NCI-H146 (cell line): ENCODE measurements around the gene FOXK1.
A peak's percentile ranks its signal among the peaks of the same experiment; 100 is the strongest.
"Not testable (repeated sequence)": the region's sequence is repeated elsewhere in the genome, so short reads cannot be mapped to it uniquely, and the experiment has no call there.

ENCODE experiments used
- DNase-seq: peaks from one replicate; lab custom pipeline; 2025; lab: John Stamatoyannopoulos, UW

FOXK1 gene

DNA sequence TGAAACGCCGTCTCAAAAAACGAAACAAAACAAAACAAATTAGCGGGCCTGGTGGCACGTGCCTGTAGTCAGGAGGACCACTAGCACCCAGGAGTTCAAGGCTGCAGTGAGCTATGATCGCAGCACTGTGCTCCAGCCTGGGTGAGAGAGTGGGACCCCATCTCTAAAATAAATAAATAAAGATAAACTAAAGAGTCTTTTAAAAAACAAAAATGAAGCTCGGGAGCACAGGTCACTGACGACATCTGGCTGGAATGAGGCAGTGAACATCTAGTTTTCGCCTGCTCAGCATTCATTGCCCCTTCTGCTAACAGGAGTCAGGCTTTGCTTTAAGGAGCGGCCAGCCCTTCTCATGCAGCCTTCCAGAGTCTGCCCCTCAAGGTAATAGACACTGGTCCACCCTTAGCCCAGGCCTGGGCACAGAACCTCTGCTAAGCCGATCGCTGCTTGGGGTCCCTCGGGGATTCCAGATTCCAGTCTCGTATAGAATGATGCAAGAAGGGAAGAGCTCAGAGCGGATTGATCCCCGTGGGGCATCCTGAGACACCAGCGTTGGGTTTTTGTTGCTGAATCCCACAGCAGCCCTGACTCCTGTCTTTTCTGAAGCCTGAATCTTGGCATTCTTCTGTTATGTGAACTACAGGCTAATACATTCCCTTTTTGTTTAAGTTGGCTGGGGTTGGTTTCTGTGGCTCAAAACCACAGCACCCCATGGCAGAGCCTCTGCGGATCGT, 14.2 kb upstream of the FOXK1 start:
- DNase-seq = no peak

DNA sequence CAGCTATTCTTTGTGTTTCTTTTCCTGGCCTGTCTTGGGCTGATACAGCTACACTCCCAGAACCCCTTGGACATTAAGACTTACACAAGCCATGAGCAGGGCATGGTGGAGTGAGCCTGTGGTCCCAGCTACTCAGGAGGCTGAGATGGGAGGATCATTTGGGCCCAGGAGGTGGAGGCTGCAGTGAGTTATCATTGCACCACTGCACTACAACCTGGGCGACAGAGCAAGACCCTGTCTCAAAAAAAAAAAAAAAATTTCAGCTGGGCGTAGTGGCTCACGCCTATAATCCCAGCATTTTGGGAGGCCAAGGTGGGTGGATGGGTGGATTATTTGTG, 13.6 kb upstream of the FOXK1 start:
- DNase-seq = no peak

DNA sequence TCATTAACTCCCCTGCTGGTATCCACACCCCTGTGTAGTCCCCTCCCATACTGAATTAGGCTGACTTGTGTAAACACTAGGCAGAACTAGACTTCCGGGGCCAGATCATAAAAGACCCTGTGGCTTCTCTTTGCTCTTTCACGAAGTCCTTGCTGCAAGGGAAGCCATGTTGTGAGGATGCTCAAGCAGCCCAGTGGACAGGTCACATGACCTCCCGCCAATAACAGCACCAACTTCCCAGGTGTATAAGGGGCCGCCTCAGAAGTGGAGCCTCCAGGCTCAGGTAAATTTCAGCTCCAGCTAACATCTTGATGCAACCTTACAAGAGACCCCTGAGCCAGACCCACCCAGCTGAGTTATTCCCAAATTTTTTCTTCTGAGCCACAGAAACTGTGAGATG, 11.3 kb upstream of the FOXK1 start:
- DNase-seq = peak; percentile 23

DNA sequence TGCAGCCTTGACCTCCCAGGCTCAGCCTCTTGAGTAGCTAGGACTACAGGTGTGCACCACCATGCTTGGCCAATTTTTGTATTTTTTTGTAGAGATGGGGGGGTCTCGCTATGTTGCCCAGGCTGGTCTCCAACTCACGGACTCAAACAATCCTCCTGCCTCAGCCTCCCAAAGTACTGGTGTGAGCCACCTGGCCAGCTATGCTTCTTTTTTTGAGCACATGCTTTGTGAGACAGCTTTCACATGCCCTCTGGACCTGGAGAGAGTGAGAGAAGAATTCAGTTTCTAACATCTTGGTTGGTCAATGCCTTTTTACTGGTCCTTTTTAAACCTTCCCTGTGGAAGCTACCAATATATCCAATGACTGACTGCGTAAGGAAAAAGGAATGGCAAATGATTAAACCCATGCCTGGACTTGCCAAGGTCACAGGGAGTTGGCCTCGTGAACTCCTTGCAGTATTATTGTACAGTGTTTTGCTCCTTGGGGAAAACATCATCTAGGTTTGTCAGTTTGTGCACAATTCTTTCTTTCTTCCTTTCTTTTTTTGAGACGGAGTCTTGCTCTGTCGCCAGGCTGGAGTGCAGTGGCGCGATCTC, 6.2 kb upstream of the FOXK1 start:
- no peak for DNase-seq

DNA sequence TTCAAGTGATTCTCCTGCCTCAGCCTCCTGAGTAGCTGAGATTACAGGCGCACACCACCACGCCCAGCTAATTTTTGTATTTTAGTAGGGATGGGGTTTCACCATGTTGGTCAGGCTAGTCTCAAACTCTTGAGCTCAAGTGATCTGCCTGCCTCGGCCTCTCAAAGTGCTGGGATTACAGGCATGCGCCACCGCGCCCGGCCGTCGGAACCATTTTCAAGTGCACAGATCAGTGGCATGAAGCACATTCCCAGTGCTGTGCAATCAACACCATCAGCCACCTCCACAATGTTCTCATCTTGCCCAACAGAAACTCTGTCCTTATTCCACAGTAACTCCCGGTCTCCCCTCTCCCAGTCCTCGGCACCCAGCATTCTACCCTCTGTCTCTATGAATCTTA, 4.6 kb upstream of the FOXK1 start:
- DNase-seq = not testable (repeated sequence)

DNA sequence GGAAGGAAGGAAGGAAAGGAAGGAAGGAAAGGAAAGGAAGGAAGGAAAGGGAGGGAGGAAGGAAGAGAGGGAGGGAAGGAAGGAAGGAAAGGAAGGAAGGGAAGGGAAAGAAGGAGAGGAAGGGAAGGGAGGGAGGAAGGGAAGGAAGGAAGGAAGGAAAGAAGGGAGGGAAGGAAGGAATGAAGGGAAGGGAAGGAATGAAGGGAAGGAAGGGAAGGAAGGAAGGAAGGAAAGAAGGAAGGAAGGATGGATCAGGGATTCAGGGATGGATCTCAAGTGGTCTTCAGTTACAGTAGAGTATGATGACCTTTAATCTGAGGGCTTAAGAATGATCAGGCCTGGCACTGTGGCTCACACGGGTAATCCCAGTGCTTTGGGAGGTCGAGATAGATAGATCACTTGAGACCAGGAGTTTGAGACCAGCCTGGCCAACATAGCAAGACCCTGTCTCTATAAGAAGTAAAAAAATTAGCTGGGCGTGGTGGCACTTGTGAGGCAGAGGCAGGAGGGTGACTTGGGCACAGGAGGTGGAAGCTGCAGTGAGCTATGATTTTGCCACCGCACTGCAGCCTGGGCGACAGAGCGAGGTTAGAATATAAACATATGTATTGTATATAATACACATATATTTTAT, 760 bp upstream of the FOXK1 start:
- DNase-seq = no peak

DNA sequence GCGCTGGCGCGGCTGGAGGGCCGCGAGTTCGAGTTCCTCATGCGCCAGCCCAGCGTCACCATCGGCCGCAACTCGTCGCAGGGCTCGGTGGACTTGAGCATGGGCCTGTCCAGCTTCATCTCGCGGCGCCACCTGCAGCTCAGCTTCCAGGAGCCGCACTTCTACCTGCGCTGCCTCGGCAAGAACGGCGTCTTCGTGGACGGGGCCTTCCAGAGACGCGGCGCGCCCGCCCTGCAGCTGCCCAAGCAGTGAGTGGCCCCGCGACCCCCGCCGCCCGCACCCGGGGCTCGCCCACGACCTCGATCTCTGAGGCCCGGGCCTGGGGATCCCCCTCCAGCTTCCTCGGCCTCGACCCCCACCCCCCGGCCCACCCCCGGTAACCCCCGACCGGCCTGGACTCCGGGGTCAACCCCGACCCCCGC, 537 bp downstream of the FOXK1 start:
- peak; percentile 54 for DNase-seq

DNA sequence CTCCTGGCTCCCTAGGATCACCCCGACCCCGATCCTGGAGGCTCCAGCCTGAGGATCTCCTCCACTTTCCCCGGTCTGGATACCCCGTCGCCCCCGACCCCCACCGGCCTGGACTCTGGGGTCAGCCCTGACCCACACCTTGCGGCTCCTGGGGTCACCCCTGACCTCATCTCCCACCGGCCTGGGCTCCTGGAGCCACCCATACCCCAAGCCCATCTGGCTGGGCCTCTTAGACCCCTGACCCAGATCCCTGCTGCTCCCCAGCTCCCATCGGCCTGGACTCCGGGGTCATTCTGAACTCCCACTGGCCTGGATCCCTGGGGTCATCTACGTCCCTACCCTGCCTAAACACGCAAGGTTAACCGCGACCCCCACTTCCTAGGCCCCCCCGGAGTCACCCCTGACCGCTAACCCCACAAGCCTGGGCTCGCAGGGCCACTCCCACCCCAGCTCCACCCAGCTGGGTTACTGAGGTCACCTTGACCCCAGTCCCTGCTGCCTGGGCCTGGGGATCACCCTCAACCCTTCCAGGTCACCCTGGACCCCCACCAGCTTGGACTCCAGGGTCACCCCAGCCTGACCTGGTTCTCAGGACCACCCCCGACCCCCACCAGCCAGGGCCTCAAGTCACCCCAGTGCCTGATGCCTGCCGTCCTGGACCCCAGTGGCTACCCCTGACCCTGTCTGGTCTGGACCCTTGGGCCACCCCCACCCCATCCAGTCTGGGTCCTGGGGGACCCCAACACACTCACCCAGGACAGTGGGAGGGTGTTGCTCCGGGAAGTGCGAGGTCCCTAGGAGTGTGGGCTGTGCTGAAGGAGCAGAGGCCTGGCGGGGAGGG, 1.2 kb downstream of the FOXK1 start:
- peak; percentile 22 for DNase-seq

DNA sequence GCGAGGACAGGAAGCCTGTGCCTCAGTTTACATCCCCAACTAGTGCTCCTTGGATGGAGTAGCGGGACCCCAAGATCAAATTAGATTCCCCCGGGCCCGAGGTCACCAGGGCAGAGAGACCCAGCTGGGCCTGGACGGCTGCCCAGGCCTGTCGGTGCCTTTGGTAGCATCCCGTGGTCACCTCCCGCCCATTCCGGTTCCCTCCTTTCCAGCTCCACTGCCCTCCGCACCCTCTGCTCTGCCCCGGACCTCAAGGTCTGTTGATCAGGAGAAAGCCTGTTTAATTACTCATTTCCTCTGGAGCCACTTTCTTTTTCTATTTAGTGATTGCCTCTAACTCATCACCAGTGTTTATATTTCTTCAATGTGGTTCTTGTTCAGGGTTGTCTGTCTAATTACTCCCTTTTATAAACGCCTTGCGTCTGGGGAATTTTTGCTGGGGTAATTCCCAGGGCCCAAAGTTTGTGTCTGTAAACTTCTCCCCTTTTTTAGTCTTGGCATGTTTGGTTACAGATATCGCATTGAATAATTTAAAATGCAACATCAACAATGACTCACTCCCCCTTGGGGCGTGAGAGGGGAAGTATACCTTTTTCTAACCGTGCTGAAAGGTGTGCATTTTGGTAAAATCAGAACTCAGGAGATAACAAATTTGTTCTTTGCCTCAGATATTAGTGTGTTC, 1.9 kb downstream of the FOXK1 start:
- DNase-seq = peak; percentile 47

DNA sequence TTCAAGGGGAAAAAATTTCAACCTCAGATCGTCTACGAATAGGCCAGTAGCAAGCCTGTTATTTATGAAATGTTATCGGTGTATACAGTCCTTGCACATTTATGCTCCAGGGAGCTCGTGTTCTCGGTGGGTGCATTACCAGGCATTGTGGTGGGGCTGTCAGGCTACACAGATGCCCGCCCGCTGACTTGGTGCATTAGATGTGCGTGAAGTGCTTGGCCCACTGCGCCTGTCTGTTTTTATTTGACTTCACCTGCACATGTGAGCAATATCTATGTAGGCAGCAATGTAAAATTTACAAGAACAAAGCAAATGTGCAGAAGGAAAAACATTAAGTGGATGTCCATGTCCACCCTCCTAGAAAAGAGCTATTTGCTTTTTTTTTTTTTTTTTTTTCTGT, 2.8 kb downstream of the FOXK1 start:
- DNase-seq = no peak

DNA sequence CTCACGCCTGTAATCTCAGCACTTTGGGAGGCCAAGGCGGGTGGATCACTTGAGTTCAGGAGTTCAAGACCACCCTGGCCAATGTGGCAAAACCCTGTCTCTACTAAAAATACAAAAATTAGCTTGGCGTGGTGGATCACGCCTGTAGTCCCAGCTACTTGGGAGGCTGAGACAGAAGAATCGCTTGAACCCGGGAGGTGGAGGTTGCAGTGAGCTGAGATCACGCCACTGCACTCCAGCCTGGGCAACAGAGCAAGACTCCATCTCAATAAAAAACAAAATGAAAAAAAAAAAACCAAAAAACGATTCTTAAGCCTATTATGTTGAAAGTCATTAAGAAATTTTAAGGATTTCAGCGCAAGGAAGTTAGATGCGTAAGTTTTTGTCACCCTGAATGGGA, 3.6 kb downstream of the FOXK1 start:
- DNase-seq = not testable (repeated sequence)

DNA sequence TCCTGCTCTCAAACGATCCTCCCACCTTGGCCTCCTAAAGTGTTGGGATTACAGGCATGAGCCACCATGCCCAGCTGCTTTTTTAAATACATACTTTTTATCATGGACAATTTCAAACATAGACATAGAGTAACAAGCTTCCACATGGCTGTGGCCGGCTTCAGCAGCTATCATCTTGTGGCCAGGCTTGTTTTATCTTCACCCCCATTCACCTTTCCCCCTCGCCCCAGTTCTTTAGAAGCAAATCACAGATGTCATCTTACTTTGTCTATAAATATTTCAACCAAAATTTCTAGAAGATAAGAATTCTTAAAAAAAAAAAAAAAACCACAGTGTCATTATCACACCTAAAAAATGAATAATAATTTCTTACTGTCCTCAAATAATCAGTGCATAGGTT, 5.9 kb downstream of the FOXK1 start:
- no peak for DNase-seq

DNA sequence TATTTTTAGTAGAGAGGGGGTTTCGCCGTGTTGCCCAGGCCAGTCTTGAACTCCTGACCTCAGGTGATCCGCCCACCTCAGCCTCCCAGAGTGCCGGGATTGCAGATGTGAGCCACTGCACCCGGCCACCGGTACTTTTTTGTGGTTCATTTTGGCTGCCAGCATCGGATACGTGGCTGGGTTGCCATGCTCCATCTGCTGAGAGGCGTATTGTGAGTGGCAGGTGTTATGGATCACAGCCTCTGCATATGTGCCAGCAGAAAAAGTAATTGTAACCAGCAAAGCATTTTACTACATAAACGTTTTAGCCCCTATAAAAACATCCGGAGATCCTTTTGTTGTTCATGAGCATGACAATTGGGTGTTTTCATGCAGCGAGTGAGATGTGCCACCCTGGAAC, 7.1 kb downstream of the FOXK1 start:
- DNase-seq = no peak

DNA sequence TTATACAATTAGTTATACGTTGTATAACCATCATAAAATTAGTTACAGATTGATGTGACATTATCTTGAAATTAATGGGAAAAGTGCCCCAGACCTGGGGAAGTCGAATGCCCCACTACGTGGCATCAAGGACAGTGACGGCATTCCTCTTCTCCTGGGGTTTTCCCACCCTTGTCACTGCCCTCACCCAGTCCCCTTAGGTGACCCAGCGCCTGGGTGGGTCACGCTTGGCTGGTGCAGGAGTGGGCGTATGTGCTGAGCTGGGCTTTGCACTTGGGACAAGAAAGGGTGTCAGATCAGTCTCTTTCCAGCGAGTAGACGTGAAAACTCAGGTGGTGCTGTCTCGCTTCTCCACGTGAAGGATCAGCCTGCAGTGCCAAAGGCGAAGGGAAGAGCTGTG, 7.6 kb downstream of the FOXK1 start:
- no peak for DNase-seq

DNA sequence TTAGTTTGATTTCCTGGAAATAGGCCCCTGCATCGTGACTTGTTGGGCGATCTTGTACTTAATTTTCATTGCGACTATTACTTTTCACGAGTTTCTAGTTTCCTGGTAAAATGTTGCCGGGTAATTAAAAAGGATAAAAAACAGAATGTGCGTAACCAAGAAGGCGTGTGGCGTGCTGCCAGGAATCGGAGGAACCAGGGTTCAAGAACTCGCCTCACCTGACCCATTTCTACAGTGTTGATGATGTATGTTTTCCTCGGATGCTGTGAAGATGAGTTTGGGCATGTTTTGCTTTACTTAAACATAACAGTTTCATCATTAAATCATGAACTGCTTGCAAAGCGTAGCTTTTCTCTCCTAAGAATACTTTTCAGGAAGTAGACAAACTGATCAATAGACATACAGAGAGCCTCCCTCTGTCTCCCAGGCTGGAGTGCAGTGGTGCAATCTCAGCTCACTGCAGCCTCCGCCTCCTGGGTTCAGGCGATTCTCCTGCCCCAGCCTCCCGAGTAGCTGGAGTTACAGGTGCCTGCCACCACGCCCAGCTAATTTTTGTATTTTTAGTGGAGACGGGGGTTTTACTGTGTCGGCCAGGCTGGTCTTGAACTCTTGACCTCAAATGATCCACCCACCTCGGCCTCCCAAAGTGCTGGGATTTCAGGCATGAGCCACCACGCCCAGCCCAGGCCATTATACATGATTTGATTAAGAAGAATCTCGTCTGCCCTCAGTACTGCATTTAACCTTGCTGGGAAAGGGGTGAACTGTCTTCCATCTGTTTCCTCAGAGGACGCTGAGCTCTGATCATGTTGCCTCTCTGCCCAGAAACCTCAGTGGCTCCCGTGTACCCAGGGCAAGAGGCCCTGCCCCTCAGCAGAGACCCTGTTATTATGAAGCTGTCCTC, 9.1 kb downstream of the FOXK1 start:
- DNase-seq = no peak

DNA sequence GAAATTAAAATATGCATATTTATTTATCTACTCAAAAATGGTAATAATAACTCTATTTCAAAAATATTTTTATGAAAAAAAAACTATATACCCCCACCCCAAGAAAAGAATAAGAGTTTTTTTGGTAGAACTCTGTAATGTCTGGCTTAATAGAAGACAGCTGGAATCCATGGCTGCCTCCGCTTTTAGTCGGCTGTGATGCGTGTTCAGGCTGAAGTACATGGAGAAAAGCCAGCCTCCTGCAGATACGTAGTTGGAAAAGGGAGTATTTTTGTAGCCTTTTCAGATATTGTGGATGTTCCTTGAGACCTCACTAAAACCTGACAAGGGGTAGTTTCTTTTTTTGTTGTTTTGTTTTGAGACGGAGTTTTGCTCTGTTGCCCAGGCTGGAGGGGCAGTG, 10.0 kb downstream of the FOXK1 start:
- no peak for DNase-seq

DNA sequence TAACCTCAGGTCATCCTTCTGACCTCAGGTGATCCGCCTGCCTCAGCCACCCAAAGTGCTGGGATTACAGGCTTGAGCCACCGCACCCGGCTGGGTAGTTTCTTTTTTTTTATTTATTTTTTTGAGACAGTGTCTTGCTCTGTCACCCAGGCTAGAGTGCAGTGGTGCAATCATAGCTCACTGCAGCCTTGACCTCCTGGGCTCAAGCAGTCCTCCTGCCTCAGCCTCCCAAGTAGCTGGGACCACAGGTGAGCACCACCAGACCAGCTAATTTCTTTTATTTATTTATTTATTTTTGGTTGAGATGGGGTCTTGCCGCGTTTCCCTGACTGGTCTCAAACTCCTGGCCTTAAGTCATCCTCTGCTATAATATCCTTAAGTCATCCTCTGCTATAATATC, 10.5 kb downstream of the FOXK1 start:
- DNase-seq = not testable (repeated sequence)

DNA sequence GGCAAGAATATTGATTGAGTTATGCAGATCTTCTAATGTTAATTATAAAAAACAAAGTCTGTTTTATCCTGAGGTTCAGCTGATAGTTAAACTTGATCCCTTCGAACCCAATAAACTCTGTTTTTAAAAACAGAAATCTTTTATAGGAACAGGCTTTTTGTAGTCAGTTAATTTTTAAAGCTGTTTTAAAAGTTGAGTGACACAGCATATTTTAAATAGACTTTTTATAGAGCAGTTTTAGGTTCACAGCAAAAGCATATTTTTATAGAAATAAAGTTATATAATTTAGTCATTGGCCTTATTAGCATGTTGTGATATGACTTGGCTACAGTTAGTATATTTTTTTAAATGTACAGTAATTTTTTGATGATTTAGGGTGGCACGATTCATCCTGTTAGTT, 11.1 kb downstream of the FOXK1 start:
- DNase-seq = no peak

DNA sequence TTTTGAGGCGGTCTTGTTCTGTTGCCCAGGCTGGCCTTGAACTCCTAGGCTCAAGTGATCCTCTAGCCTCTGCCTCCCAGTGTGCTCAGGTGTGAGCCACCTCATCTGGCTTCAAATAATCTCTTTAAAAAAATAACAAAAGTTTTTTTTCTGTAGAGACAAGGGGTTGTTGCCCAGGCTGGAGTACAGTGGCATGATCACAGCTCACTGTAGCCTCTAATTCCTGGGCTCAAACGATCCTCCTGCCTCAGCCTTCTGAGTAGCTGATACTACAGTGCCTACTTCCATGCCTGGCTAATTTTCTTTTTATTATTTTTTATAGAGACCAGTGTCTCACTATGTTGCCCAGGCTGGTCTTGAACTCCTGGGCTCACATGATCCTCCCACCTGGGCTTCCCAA, 11.7 kb downstream of the FOXK1 start:
- no peak for DNase-seq

DNA sequence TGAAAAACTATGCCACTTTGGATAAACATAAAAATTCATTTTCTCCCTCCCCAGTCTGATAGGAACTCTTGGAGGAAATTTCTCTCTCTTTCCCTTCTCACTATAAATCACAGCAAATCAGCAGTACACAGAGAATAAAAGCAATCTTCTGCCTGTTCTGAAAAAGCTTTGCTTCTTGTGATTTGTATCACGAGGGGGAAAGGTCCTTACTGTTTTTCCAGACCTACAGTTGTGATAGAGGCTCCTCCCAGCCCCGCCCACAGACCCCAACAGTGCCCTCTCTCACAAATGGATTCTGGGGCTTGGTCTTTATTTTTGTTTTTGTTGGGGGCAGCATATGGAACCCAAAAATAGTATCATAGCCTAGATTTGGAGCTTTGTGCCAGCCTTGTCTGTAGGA, 12.2 kb downstream of the FOXK1 start:
- no peak for DNase-seq

DNA sequence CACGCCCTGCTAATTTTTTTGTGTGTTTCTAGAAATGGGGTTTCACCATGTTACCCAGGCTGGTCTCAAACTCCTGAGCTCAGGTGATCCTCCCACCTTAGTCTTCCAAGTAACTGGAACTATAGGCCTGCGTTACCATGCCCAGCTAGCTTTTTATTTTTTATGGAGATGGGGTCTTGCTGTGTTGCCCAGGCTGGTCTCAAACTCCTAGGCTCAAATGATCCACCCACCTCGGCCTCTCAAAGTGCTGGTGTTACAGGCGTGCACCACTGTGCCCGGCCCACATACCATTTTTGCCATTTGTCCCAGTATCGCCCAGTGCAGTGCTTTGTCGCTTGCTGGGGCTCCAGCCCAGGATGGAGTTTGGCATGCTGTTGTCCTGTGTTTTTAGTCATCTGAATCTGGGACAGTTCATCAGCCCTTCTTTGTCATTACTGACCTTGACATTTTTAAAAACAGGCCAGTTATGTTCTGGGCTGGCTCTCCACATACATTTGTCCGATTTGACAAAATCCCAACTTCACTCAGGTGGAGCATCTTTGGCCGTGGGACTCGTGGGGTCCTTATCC, 16.7 kb downstream of the FOXK1 start:
- no peak for DNase-seq
